Lower leg skin (tissue), 4 donors: ENCODE data around the gene IMMP1L. TPM values are rescaled to one million over a fixed set of nuclear protein-coding genes. Genes with fewer than 3 reads are reported as not detected.

Experiments
- DNase-seq, 2 donors: peaks; one replicate each; pipeline ENCODE4 v3.0.0-alpha.2; 2019; ENCODE audit warnings: low spot score in 2 of 2
- H3K4me3 ChIP-seq: fragments of 200-600 bp; sonication (generic); 2 replicates; pipeline ENCODE4 v1.5.1; 2017; ENCODE audit warnings: mild to moderate bottlenecking, low read depth; ENCODE audit not compliant: poor library complexity, severe bottlenecking
- CTCF ChIP-seq, 3 donors: fragments of 450-650 bp; IDR thresholded peaks; one replicate each; pipeline ENCODE4 v1.5.1; 2016; ENCODE audit warnings: antibody characterized with exemption in 3 of 3, mild to moderate bottlenecking in 3 of 3, moderate library complexity in 2 of 3
- POLR2A ChIP-seq, 2 donors: fragments of 450-650 bp; IDR thresholded peaks; one replicate each; pipeline ENCODE4 v1.6.1; 2016 to 2017; ENCODE audit warnings: antibody characterized with exemption in 2 of 2, mild to moderate bottlenecking in 1 of 2, moderate library complexity in 1 of 2
- WGBS, 2 donors: methylation state at CpG; one replicate each; pipeline ENCODE4 v1.1.5; 2018; 5-methylcytosine and 5-hydroxymethylcytosine counted together
- intact Hi-C: fragments of 100-400 bp; cut with DNase I; formaldehyde crosslinking; loops from one replicate; pipeline ENCODE4 v1.15.0; 2023; ENCODE audit warnings: low total_unique reads
- total RNA-seq, 4 donors: library from RNA; depleted of rRNA; stranded (reverse); fragments of >200 nt; gene quantifications; one replicate each; pipeline ENCODE4 v1.1.0, GENCODE V29; 2016

IMMP1L gene
- total RNA-seq, 4 donors from 2014 or later: 6.8 to 79.9 (median 26.4) TPM

GRCh38 chr11:31531293-31531692, 21.9 kb upstream of the IMMP1L start:
- WGBS, 2 donors: 91 to 100% methylated on average over 1 of the region's 1 CpG
- TF ChIP-seq CTCF (IDR thresholded peaks at IDR 0.05) (no peak), POLR2A (IDR thresholded peaks at IDR 0.05) (no peak)
- H3K4me3 ChIP-seq: no peak overlapping the region
- intact Hi-C loops: no loop called here
- no peak for DNase-seq

- TF ChIP-seq POLR2A (IDR thresholded peaks at IDR 0.05) (no peak), CTCF (IDR thresholded peaks at IDR 0.05) (no peak)
- H3K4me3 ChIP-seq: no peak overlapping the region
- DNase-seq: no peak
- intact Hi-C loops: no loop called here
Measured at GRCh38 chr11:31529701-31530100, 20.3 kb upstream of the IMMP1L start.

GRCh38 chr11:31529189-31529588, 19.8 kb upstream of the IMMP1L start:
- H3K4me3 ChIP-seq: no peak overlapping the region
- WGBS, 2 donors: 77 to 80% methylated on average over 2 of the region's 2 CpGs
- intact Hi-C loops: no loop called here
- TF ChIP-seq CTCF (IDR thresholded peaks at IDR 0.05): no peak
- no peak for TF ChIP-seq POLR2A (IDR thresholded peaks at IDR 0.05)
- DNase-seq: no peak

- TF ChIP-seq CTCF (IDR thresholded peaks at IDR 0.05): no peak
- TF ChIP-seq POLR2A (IDR thresholded peaks at IDR 0.05): no peak
- H3K4me3 ChIP-seq: no peak overlapping the region
- intact Hi-C loops: no loop called here
- DNase-seq: no peak
Measured at GRCh38 chr11:31521497-31522150, 12.2 kb upstream of the IMMP1L start.

- 93 to 97% methylated on average over 6 of the region's 6 CpGs for WGBS, 2 donors
- intact Hi-C loops: no loop called here
- no peak overlapping the region for H3K4me3 ChIP-seq
- no peak for DNase-seq
- no peak for TF ChIP-seq CTCF (IDR thresholded peaks at IDR 0.05)
- TF ChIP-seq POLR2A (IDR thresholded peaks at IDR 0.05): no peak
Measured at GRCh38 chr11:31512117-31512516, 2.7 kb upstream of the IMMP1L start.

GRCh38 chr11:31509051-31509428, 382 bp downstream of the IMMP1L start:
- no peak for TF ChIP-seq POLR2A (IDR thresholded peaks at IDR 0.05)
- TF ChIP-seq CTCF (IDR thresholded peaks at IDR 0.05): no peak
- 1 to 2% methylated on average over 8 of the region's 8 CpGs for WGBS, 2 donors
- H3K4me3 ChIP-seq: peak overlapping the region; percentile 85
- DNase-seq: no peak
- intact Hi-C loops: no loop called here
